HepG2 (cell line): ENCODE data around the gene RPS6KA3. TPM values are rescaled to one million over a fixed set of nuclear protein-coding genes. Genes with fewer than 3 reads are reported as not detected.

Experiments used
- ATF1 ChIP-seq: IDR thresholded peaks from 2 replicates; pipeline ENCODE4 v1.6.1; 2016; ENCODE audit warnings: mild to moderate bottlenecking, control low read depth
- CCDC6 ChIP-seq: sonication (generic); formaldehyde crosslinking; IDR thresholded peaks from 2 replicates; pipeline ENCODE4 v1.8.1; 2022; ENCODE audit warnings: mild to moderate bottlenecking, missing genetic modification reagents, moderate library complexity
- CHD4 ChIP-seq: fragments of 200-600 bp; sonication (generic); IDR thresholded peaks from 2 replicates; pipeline ENCODE4 v1.7.0; 2017; ENCODE audit warnings: mild to moderate bottlenecking, low read length, borderline replicate concordance
- DMAP1 ChIP-seq: IDR thresholded peaks from 2 replicates; pipeline ENCODE4 v1.6.1; 2016
- DZIP1 ChIP-seq: sonication (generic); formaldehyde crosslinking; IDR thresholded peaks from 2 replicates; pipeline ENCODE4 v1.5.0; 2020; ENCODE audit warnings: mild to moderate bottlenecking, missing genetic modification reagents
- HDAC2 ChIP-seq: sonication (generic); formaldehyde crosslinking; IDR thresholded peaks from 2 replicates; pipeline ENCODE4 v1.4.0; 2020; ENCODE audit warnings: missing genetic modification reagents
- MYPOP ChIP-seq: sonication (generic); formaldehyde crosslinking; IDR thresholded peaks from 2 replicates; pipeline ENCODE4 v1.8.1; 2023; ENCODE audit warnings: mild to moderate bottlenecking, moderate library complexity, missing genetic modification reagents
- PHB2 ChIP-seq: fragments of 450-650 bp; IDR thresholded peaks from 2 replicates; pipeline ENCODE4 v1.6.1; 2018; ENCODE audit not compliant: partially characterized antibody
- PLRG1 ChIP-seq: fragments of 450-650 bp; conservative IDR thresholded peaks from 2 replicates; pipeline ENCODE4 v1.6.1; 2016
- RARG ChIP-seq: sonication (generic); formaldehyde crosslinking; IDR thresholded peaks from 2 replicates; pipeline ENCODE4 v1.4.0; 2020; ENCODE audit warnings: low read depth, mild to moderate bottlenecking, missing genetic modification reagents
- SAFB2 ChIP-seq: sonication (generic); formaldehyde crosslinking; IDR thresholded peaks from 2 replicates; pipeline ENCODE4 v1.5.1; 2020; ENCODE audit warnings: missing genetic modification reagents, low read depth, mild to moderate bottlenecking, borderline replicate concordance
- SMARCE1 ChIP-seq: fragments of 450-650 bp; IDR thresholded peaks from 2 replicates; pipeline ENCODE4 v1.6.1; 2017; ENCODE audit warnings: borderline replicate concordance
- TAF15 ChIP-seq: fragments of 200-400 bp; formaldehyde crosslinking; IDR thresholded peaks from one replicate; pipeline ENCODE4 v1.6.1; 2018; ENCODE audit warnings: mild to moderate bottlenecking, low read depth, low read length; ENCODE audit not compliant: poor library complexity, severe bottlenecking
- TFDP2 ChIP-seq: sonication (generic); formaldehyde crosslinking; IDR thresholded peaks from 2 replicates; pipeline ENCODE4 v1.4.0; 2020; ENCODE audit warnings: missing genetic modification reagents
- TRIM24 ChIP-seq: sonication (generic); formaldehyde crosslinking; IDR thresholded peaks from 2 replicates; pipeline ENCODE4 v1.8.0; 2022; ENCODE audit warnings: mild to moderate bottlenecking, missing genetic modification reagents
- ZBTB20 ChIP-seq: sonication (generic); formaldehyde crosslinking; IDR thresholded peaks from 2 replicates; pipeline ENCODE4 v1.8.1; 2023; ENCODE audit warnings: missing genetic modification reagents, low read depth, mild to moderate bottlenecking, borderline replicate concordance
- ZBTB44 ChIP-seq: sonication (generic); formaldehyde crosslinking; IDR thresholded peaks from 2 replicates; pipeline ENCODE4 v1.4.0; 2020; ENCODE audit warnings: missing genetic modification reagents
- ZFY ChIP-seq: sonication (generic); formaldehyde crosslinking; IDR thresholded peaks from 2 replicates; pipeline ENCODE4 v1.4.0; 2020; ENCODE audit warnings: missing genetic modification reagents
- ZNF207 ChIP-seq: fragments of 450-650 bp; IDR thresholded peaks from 2 replicates; pipeline ENCODE4 v1.6.1; 2016; ENCODE audit warnings: antibody characterized with exemption, borderline replicate concordance
- ZNF670 ChIP-seq: sonication (generic); formaldehyde crosslinking; IDR thresholded peaks from 2 replicates; pipeline ENCODE4 v1.8.0; 2022; ENCODE audit warnings: mild to moderate bottlenecking, missing genetic modification reagents, borderline replicate concordance
- ZNF704 ChIP-seq: sonication (generic); formaldehyde crosslinking; IDR thresholded peaks from 2 replicates; pipeline ENCODE4 v1.8.1; 2023; ENCODE audit warnings: mild to moderate bottlenecking, inconsistent platforms, moderate library complexity, missing genetic modification reagents, borderline replicate concordance
- polyA plus RNA-seq, 8 experiments: library from polyadenylated mRNA; depleted of rRNA in 3 of 8; stranded (reverse) in 7 of 8; unstranded in 1 of 8; fragments of >200 nt; fragmentation: Illumina TruSeq in 4 of 8; extraction: Trizol in 4 of 8; gene quantifications; 2 replicates each; pipeline versions ENCODE4 v1.2.1 to v1.2.3, GENCODE V29; 2011 to 2016; ENCODE audit warnings: low read depth in 4 of 8, missing spikeins in 1 of 8, mixed read lengths in 1 of 8; ENCODE audit not compliant: insufficient read depth in 1 of 8
- total RNA-seq, 5 experiments: library from RNA; depleted of rRNA; stranded (reverse); fragments of >200 nt; fragmentation: Illumina TruSeq; extraction: Trizol; gene quantifications; 2 replicates each; pipeline ENCODE4 v1.2.3, GENCODE V29; 2016; ENCODE audit warnings: low read depth in 1 of 5

The RPS6KA3 gene
- total and polyA plus RNA-seq, 2 of the 13 experiments (the other 11 are each of a cell fraction or from before 2014, with no cell fraction given): 314 to 357 TPM

- TF ChIP-seq DZIP1: no peak
- TF ChIP-seq CHD4: no peak
- no peak for TF ChIP-seq RARG (CRISPR knock-in tag)
- TF ChIP-seq SAFB2: no peak
- TF ChIP-seq SMARCE1: no peak
- 0 out of 2 replicates have a peak, but pooled peaks have one; percentile 26 for TF ChIP-seq MYPOP (CRISPR knock-in tag)
- TF ChIP-seq ZBTB44: no peak
- TF ChIP-seq ATF1 (CRISPR knock-in tag): peak; percentile 62; the same call in 1 of the 2 replicates
- TF ChIP-seq ZFY (CRISPR knock-in tag): peak; percentile 62
- TF ChIP-seq CCDC6 (CRISPR knock-in tag): no peak
- TF ChIP-seq ZNF207: no peak
- no peak for TF ChIP-seq HDAC2 (CRISPR knock-in tag)
- TF ChIP-seq TFDP2: peak; percentile 44; the same call in 1 of the 2 replicates
- TF ChIP-seq PLRG1: no peak
- TF ChIP-seq DMAP1 (CRISPR knock-in tag): peak; percentile 81
- TF ChIP-seq ZNF704 (CRISPR knock-in tag): no peak
- no peak for TF ChIP-seq TAF15
- no peak for TF ChIP-seq PHB2
- TF ChIP-seq ZNF670 (CRISPR knock-in tag): no peak
- TF ChIP-seq TRIM24 (CRISPR knock-in tag): no peak
- TF ChIP-seq ZBTB20: no peak
These were observed 125.2 kb downstream of the RPS6KA3 start, which contains the start of gene EIF1AX (continued) for GRCh38 chrX:20141281-20142220.
